ENCODE results near the gene RASAL3.

DNA sequence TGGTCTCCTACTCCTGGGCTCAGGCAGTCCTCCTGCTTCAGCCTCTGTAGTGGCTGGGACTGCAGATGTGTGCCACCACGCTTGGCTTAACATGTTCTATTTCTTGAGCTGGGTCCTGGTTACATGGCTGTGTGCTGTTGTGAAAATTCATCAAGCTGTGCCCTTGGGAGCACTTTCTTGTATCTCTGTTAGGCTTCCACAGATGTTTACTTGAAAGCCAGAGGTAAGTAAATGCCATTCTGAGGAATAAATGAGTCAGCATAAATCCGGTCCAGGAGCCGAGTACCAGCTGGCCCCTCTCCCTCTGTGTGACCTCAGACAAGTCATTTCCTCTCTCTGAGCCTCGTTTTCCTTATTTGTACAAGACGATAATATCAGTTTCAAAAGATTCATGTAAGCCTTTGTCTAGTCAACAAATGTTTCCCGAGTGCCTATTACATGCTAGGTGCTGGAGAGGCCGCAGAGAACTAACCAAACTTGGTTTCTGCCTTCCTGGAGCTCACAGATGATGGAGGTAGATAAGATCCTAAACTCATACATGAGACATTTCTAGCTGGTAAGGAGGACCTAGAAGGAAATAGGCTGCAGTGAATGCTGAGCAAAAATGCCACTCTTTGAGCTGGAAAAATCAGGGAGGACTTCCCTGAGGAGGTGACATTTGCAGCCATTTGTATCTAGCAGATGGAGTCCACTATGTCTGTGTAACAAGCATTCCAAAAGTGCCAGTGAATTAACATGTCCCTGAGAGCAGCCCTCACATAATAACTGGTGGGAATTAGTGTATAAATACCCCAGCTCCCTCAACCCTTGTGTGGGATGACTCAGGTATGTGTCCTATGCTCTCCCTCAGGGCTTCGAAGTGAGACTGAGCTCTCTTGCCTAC, 2.7 kb upstream of the RASAL3 start:
- TF ChIP-seq POLR2AphosphoS5 (IDR thresholded peaks at IDR 0.05) (no peak), POLR2A (IDR thresholded peaks at IDR 0.05) (no peak)
- TF ChIP-seq, protein P1, sequence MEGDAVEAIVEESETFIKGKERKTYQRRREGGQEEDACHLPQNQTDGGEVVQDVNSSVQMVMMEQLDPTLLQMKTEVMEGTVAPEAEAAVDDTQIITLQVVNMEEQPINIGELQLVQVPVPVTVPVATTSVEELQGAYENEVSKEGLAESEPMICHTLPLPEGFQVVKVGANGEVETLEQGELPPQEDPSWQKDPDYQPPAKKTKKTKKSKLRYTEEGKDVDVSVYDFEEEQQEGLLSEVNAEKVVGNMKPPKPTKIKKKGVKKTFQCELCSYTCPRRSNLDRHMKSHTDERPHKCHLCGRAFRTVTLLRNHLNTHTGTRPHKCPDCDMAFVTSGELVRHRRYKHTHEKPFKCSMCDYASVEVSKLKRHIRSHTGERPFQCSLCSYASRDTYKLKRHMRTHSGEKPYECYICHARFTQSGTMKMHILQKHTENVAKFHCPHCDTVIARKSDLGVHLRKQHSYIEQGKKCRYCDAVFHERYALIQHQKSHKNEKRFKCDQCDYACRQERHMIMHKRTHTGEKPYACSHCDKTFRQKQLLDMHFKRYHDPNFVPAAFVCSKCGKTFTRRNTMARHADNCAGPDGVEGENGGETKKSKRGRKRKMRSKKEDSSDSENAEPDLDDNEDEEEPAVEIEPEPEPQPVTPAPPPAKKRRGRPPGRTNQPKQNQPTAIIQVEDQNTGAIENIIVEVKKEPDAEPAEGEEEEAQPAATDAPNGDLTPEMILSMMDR (IDR thresholded peaks at IDR 0.05) = no peak

Measured in upper lobe of left lung (tissue), 4 donors.